ENCODE data around the gene POU6F1.

DNA sequence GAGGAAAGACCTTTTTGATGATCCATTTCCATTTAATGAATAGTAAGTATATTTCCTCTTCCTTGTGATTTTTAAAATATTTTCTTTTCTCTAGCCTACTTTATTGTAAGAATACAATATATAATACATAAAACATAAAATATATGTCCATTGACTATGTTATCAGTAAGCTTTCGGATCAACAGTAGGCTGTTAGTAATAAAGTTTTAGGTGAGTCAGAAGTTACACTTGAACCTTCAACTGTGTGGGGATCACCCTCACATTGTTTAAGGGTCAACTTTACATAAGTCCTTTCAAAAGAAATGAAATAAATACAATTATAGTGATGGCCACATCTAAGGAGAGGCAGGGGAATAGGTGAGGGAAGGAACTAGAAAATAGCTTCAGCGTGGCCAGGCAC lies 40.0 kb downstream of the POU6F1 start:
- TF ChIP-seq POLR2AphosphoS5 (IDR thresholded peaks at IDR 0.05; ENCODE audit: low read depth, low read length) (no peak), SIN3A (IDR thresholded peaks at IDR 0.05; ENCODE audit: borderline replicate concordance, insufficient read depth, low read length) (no peak), TAF1 (IDR thresholded peaks at IDR 0.05; ENCODE audit: borderline replicate concordance, insufficient read depth, low read length) (no peak), FOXP2 (optimal IDR thresholded peaks at IDR 0.05; ENCODE audit: borderline replicate concordance, extremely low read depth, extremely low read length, insufficient read depth) (no peak)
